ENCODE measurements around the gene MDFI. TPM values are rescaled to one million over a fixed set of nuclear protein-coding genes. Genes with fewer than 3 reads are reported as not detected.

The MDFI gene
- total and polyA plus RNA-seq, 9 of the 15 experiments (the other 6 are each of a cell fraction or from before 2014, with no cell fraction given), result not detected

DNA sequence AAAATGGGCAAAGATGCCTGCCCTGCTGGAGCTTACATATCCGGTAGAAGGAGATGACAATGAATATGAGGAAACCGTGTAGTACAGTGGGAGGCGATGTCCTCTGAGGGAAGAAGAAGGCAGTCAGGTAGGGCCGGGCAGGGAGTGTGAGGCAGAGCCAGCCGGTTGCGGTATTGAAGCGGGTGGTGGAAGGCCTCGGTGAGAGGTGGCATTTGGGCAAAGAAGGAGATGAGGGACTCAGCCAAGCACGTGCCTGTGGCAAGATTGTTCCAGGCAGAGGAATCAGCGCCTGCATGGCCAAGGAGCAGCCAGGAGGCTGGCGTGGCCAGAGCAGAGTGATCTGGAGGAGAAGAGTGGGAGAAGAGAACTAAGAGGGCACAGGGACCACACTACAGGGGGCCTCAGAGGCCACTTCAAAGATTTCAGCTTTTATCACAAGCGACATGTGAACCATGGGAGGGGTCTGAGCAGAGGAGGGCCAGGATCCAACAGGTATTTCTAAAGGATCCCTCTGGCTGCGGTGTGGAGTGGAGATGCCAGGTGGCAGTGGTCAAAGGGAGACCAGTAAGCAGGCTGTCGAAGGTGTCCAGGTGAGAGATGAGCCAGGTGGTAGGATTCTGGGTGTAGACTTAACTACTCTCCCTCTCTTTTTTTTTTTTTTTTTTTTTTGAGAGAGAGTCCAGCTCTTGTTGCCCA is 13.8 kb downstream of the MDFI start:
- H3K4me3 ChIP-seq, result no peak overlapping the region
- H3K36me3 ChIP-seq (ENCODE audit: control insufficient read depth, insufficient read depth, low read length), result no peaks in the 10 kb centered on the region
- in situ Hi-C loops (cut with MboI) (no loop called here), intact Hi-C loops (cut with micrococcal nuclease) (no loop called here)
- no peak overlapping the region for H3K4me2 ChIP-seq (ENCODE audit: insufficient read depth, low read length)
- no peak for ATAC-seq
- H3K9me3 ChIP-seq (replicated peaks; ENCODE audit: control insufficient read depth, insufficient read depth, low read depth, low read length), result no peaks in the 10 kb centered on the region
- H3K4me1 ChIP-seq (replicated peaks in 1 of 2; ENCODE audit: control insufficient read depth in 2 of 2, insufficient read depth in 2 of 2, low read length in 2 of 2), result peaks cover 0 to 10% of the 10 kb centered on the region in 2 experiments; a peak in 1 of 5 replicates
- DNase-seq (ENCODE audit: extremely low read depth in 1 of 4, low spot score in 3 of 4), result no peak
- CTCF ChIA-PET (ENCODE audit: low intra/inter-chr PET ratio), result no interaction called here
- no peaks in the 10 kb centered on the region for H3K9me1 ChIP-seq (ENCODE audit: control insufficient read depth, insufficient read depth, low read length)
- no TSS peak for BruUV-seq (replicated peaks)
- WGBS (ENCODE audit: insufficient coverage, low coverage, missing lambda C conversion rate), result 2% methylated on average over 14 of the region's 14 CpGs
- H3K27ac ChIP-seq (ENCODE audit: extremely low read depth, low read depth, low read length), result no peak overlapping the region
- H4K20me1 ChIP-seq (replicated peaks; ENCODE audit: control insufficient read depth, insufficient read depth, low read length), result peaks cover 14% of the 10 kb centered on the region; the same call in 1 of the 2 replicates
- H2AFZ ChIP-seq (ENCODE audit: low read depth, low read length), result no peak overlapping the region
- POLR2A ChIA-PET, result interaction anchor here (0.7 kb wide), 1 partner anchor 26 kb away, joined by 3 read pairs; no protein-coding TSS in a partner anchor
- peak overlapping the region in 1 of 2 experiments; percentile 11; a peak in 1 of 4 replicates for H3K9ac ChIP-seq (ENCODE audit: insufficient read depth in 1 of 2, low read depth in 2 of 2, low read length in 2 of 2)
- H3K27me3 ChIP-seq (ENCODE audit: control insufficient read depth in 2 of 2, insufficient read depth in 2 of 2, low read length in 2 of 2), result peaks cover 48 to 66% of the 10 kb centered on the region in 2 experiments; a peak in 4 of 5 replicates
- H3K79me2 ChIP-seq (ENCODE audit: control insufficient read depth, insufficient read depth, low read length), result no peaks in the 10 kb centered on the region
- FAIRE-seq, result no peak
- no peak for TF ChIP-seq FOS (IDR thresholded peaks at IDR 0.05; ENCODE audit: extremely low read depth, insufficient read length)
- TF ChIP-seq, protein P1, sequence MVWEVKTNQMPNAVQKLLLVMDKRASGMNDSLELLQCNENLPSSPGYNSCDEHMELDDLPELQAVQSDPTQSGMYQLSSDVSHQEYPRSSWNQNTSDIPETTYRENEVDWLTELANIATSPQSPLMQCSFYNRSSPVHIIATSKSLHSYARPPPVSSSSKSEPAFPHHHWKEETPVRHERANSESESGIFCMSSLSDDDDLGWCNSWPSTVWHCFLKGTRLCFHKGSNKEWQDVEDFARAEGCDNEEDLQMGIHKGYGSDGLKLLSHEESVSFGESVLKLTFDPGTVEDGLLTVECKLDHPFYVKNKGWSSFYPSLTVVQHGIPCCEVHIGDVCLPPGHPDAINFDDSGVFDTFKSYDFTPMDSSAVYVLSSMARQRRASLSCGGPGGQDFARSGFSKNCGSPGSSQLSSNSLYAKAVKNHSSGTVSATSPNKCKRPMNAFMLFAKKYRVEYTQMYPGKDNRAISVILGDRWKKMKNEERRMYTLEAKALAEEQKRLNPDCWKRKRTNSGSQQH (CRISPR knock-in tag; IDR thresholded peaks at IDR 0.05), result no peak
- TF ChIP-seq, protein P2, sequence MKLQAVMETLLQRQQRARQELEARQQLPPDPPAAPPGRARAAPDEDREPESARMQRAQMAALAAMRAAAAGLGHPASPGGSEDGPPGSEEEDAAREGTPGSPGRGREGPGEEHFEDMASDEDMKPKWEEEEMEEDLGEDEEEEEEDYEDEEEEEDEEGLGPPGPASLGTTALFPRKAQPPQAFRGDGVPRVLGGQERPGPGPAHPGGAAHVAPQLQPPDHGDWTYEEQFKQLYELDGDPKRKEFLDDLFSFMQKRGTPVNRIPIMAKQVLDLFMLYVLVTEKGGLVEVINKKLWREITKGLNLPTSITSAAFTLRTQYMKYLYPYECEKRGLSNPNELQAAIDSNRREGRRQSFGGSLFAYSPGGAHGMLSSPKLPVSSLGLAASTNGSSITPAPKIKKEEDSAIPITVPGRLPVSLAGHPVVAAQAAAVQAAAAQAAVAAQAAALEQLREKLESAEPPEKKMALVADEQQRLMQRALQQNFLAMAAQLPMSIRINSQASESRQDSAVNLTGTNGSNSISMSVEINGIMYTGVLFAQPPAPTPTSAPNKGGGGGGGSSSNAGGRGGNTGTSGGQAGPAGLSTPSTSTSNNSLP (IDR thresholded peaks at IDR 0.05; ENCODE audit: borderline replicate concordance, low read depth, low read length), result no peak
- TF ChIP-seq MTF1 (CRISPR knock-in tag; IDR thresholded peaks at IDR 0.05; ENCODE audit: borderline replicate concordance), result no peak
- TF ChIP-seq, protein P3, sequence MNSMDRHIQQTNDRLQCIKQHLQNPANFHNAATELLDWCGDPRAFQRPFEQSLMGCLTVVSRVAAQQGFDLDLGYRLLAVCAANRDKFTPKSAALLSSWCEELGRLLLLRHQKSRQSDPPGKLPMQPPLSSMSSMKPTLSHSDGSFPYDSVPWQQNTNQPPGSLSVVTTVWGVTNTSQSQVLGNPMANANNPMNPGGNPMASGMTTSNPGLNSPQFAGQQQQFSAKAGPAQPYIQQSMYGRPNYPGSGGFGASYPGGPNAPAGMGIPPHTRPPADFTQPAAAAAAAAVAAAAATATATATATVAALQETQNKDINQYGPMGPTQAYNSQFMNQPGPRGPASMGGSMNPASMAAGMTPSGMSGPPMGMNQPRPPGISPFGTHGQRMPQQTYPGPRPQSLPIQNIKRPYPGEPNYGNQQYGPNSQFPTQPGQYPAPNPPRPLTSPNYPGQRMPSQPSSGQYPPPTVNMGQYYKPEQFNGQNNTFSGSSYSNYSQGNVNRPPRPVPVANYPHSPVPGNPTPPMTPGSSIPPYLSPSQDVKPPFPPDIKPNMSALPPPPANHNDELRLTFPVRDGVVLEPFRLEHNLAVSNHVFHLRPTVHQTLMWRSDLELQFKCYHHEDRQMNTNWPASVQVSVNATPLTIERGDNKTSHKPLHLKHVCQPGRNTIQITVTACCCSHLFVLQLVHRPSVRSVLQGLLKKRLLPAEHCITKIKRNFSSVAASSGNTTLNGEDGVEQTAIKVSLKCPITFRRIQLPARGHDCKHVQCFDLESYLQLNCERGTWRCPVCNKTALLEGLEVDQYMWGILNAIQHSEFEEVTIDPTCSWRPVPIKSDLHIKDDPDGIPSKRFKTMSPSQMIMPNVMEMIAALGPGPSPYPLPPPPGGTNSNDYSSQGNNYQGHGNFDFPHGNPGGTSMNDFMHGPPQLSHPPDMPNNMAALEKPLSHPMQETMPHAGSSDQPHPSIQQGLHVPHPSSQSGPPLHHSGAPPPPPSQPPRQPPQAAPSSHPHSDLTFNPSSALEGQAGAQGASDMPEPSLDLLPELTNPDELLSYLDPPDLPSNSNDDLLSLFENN (IDR thresholded peaks at IDR 0.05; ENCODE audit: low read depth in 2 of 2, low read length in 2 of 2), result no peak
- no peak for TF ChIP-seq POLR2B (IDR thresholded peaks at IDR 0.05; ENCODE audit: low read depth, partially characterized antibody)
- no peak for TF ChIP-seq ZNF121 (CRISPR knock-in tag; conservative IDR thresholded peaks at IDR 0.05)
- TF ChIP-seq, protein P4, sequence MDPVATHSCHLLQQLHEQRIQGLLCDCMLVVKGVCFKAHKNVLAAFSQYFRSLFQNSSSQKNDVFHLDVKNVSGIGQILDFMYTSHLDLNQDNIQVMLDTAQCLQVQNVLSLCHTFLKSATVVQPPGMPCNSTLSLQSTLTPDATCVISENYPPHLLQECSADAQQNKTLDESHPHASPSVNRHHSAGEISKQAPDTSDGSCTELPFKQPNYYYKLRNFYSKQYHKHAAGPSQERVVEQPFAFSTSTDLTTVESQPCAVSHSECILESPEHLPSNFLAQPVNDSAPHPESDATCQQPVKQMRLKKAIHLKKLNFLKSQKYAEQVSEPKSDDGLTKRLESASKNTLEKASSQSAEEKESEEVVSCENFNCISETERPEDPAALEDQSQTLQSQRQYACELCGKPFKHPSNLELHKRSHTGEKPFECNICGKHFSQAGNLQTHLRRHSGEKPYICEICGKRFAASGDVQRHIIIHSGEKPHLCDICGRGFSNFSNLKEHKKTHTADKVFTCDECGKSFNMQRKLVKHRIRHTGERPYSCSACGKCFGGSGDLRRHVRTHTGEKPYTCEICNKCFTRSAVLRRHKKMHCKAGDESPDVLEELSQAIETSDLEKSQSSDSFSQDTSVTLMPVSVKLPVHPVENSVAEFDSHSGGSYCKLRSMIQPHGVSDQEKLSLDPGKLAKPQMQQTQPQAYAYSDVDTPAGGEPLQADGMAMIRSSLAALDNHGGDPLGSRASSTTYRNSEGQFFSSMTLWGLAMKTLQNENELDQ (CRISPR knock-in tag; IDR thresholded peaks at IDR 0.05; ENCODE audit: borderline replicate concordance), result no peak
- TF ChIP-seq, protein P5, sequence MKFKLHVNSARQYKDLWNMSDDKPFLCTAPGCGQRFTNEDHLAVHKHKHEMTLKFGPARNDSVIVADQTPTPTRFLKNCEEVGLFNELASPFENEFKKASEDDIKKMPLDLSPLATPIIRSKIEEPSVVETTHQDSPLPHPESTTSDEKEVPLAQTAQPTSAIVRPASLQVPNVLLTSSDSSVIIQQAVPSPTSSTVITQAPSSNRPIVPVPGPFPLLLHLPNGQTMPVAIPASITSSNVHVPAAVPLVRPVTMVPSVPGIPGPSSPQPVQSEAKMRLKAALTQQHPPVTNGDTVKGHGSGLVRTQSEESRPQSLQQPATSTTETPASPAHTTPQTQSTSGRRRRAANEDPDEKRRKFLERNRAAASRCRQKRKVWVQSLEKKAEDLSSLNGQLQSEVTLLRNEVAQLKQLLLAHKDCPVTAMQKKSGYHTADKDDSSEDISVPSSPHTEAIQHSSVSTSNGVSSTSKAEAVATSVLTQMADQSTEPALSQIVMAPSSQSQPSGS (CRISPR knock-in tag; IDR thresholded peaks at IDR 0.05), result no peak
